ENCODE results near the gene ADNP. TPM values are rescaled to one million over a fixed set of nuclear protein-coding genes. Genes with fewer than 3 reads are reported as not detected.
"Not testable (repeated sequence)": the region's sequence is repeated elsewhere in the genome, so short reads cannot be mapped to it uniquely, and the experiment has no call there.

The ADNP gene
- total RNA-seq, 2 experiments from 2014 or later = 44.8 to 50.8 TPM

DNA sequence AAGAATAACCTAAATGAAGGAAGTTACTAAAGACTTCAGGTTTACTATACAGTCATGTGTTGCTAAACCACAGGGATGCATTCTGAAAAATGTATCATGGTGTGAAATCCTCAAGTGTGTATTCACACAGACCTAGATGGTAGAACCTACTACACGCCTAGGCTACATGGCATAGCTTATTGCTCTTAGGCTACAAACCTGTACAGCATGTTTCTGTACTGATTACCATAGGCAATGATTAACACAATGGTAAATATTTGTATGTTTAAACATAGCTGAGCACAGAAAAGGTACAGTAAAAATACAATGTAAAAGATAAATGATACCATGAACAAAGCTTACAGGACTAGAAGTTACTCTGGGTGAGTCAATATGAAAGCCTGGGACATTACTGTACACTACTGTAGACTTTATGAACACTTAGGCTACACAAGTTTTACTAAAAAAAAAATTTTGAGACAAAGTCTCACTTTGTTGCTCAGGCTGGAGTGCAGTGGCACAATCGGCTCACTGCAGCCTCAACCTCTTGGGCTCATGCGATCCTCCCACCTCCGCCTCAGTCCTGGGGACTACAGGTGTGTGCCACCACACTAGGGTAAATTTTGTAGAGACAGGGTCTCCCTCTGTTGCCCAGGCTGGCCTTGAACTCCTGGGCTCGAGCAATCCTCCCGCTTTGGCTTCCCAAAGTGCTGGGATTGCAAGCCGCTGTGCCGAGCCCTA, 36.0 kb downstream of the ADNP start:
- no peak overlapping the region for H3K27ac Mint-ChIP-seq
- CTCF ChIA-PET = interaction anchor here (1.0 to 1.7 kb wide), 3 partner anchors 30 to 101 kb away, joined by 4 to 6 read pairs (median 5); no protein-coding TSS in a partner anchor
- H3K27me3 Mint-ChIP-seq (ENCODE audit: low read depth) = no peaks in the 10 kb centered on the region
- H3K4me3 Mint-ChIP-seq = no peak overlapping the region
- no peaks in the 10 kb centered on the region for H3K9me3 Mint-ChIP-seq
- intact Hi-C loops (cut with micrococcal nuclease) = loop anchor here (2.0 kb wide), 1 partner anchor 34 kb away; no protein-coding TSS in a partner anchor
- H3K36me3 Mint-ChIP-seq (ENCODE audit: low read depth) = peaks cover 43% of the 10 kb centered on the region
- no peak for DNase-seq
- peaks cover 28% of the 10 kb centered on the region for H3K4me1 Mint-ChIP-seq (ENCODE audit: low read depth)

- intact Hi-C loops (cut with micrococcal nuclease) = loop anchor here (2.0 kb wide), 1 partner anchor 35 kb away; no protein-coding TSS in a partner anchor
- Mint-ChIP-seq H3K4me1 (ENCODE audit: low read depth) (peaks cover 28% of the 10 kb centered on the region), H3K9me3 (no peaks in the 10 kb centered on the region), H3K27me3 (ENCODE audit: low read depth) (no peaks in the 10 kb centered on the region), H3K4me3 (no peak overlapping the region), H3K27ac (no peak overlapping the region), H3K36me3 (ENCODE audit: low read depth) (peaks cover 43% of the 10 kb centered on the region)
- CTCF ChIA-PET = no interaction called here
- DNase-seq = no peak
Measured at GRCh38 chr20:50893620-50894019, 37.6 kb downstream of the ADNP start.

DNA sequence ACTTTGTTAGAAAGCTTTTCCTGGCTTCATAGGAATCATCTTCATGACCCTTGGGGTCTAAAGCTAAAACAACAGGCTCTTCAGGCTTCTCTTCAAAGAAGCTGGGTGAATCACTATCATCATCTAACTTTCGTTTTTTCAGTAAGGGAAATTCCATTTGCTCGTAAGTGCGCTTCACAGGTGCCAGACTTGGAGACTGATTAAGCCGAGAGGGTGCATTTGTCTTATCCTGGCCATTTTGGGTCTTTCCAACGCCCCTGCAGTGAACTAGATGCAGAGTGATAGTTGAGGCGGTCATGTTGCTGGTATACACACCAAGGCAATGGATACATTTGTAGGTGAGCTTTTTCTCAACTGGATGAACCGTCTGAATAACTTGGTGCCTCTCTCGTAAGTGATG, 38.8 kb downstream of the ADNP start:
- Mint-ChIP-seq H3K36me3 (ENCODE audit: low read depth) (peaks cover 39% of the 10 kb centered on the region), H3K4me1 (ENCODE audit: low read depth) (peaks cover 28% of the 10 kb centered on the region), H3K9me3 (no peaks in the 10 kb centered on the region), H3K4me3 (no peak overlapping the region), H3K27ac (peak overlapping the region; percentile 77), H3K27me3 (ENCODE audit: low read depth) (no peaks in the 10 kb centered on the region)
- intact Hi-C loops (cut with micrococcal nuclease) = no loop called here
- CTCF ChIA-PET = interaction anchor here (1.6 kb wide), 1 partner anchor 73 kb away, joined by 3 read pairs; no protein-coding TSS in a partner anchor
- peak; percentile 16 for DNase-seq

DNA sequence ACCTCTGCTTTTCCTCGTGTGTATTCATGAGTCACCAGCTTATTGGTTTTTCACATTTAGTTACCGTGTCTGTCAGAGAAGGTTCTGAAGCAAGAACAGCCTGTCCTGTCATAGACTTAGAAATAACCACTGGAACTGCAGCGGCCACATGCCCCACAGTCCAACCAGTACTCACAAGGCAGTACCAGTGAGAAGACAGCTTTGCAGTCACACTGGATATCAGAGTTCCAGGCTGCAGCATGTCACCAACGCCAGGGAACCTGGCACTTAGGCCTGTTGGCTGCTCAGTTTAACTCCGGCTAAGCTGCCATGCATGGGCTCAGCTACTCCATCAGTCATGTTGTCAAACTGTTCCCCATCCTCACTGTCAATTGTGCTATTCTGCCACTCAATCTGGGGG, 40.1 kb downstream of the ADNP start:
- DNase-seq = no peak
- H3K27ac Mint-ChIP-seq = peak overlapping the region; percentile 77
- peaks cover 38% of the 10 kb centered on the region for H3K36me3 Mint-ChIP-seq (ENCODE audit: low read depth)
- no peaks in the 10 kb centered on the region for H3K27me3 Mint-ChIP-seq (ENCODE audit: low read depth)
- intact Hi-C loops (cut with micrococcal nuclease) = no loop called here
- H3K9me3 Mint-ChIP-seq = no peaks in the 10 kb centered on the region
- H3K4me1 Mint-ChIP-seq (ENCODE audit: low read depth) = peaks cover 28% of the 10 kb centered on the region
- no peak overlapping the region for H3K4me3 Mint-ChIP-seq
- CTCF ChIA-PET = interaction anchor here (0.8 to 1.8 kb wide), 3 partner anchors 36 to 97 kb away, joined by 4 to 5 read pairs (median 4); no protein-coding TSS in a partner anchor

DNA sequence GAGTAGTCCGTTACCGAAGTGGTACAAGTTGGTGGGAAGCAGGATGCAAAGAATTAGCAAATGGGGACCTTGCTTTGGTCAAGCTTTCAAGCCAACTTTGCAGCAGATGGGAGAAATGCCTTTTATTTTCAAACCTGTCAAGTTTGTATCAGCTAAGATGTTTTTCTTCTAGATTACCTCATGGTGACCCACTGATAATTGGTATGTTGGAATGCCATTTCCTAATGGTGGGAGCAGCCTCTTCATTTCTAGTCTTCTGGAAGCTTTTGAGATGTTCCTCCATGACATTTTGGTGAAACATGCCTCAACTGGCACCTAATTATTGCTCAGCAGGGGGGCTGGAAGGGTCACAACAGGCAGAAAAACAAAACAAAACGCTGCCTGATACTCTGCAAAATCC, 43.7 kb downstream of the ADNP start:
- CTCF ChIA-PET = no interaction called here
- no peak overlapping the region for H3K27ac Mint-ChIP-seq
- H3K27me3 Mint-ChIP-seq (ENCODE audit: low read depth) = no peaks in the 10 kb centered on the region

DNA sequence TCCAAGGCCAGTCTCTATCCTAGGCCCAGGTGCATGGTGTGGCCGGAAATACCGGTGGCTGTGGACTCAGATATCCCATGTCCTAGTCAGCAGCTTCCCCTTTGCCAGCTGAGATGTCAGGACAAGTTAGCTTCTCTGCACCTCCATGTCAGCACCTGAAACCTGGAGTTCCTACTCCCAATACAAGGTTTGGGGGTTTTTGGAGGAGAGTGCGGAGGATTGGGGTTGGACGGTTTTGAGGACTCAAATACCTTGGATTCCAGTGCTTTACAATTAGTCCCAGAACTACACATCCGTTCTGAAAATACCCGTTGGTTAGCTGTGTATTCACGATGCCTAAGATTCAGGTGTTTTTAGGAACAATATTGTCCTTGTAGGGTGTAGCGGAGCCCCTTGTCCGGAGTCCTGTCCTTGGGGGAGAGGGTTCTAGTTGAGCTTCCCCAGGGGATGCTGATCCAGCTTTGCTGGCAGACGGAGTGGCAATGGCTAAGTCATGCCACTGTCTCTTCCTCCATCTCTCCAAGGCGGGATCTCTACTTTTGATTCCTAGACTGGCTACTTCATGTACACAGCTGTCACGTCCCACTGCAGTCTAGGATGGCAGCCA, 45.0 kb downstream of the ADNP start:
- H3K4me3 Mint-ChIP-seq = no peak overlapping the region
- peaks cover 13% of the 10 kb centered on the region for H3K36me3 Mint-ChIP-seq (ENCODE audit: low read depth)
- H3K4me1 Mint-ChIP-seq (ENCODE audit: low read depth) = peaks cover under 1% of the 10 kb centered on the region
- no peak for DNase-seq
- no peaks in the 10 kb centered on the region for H3K27me3 Mint-ChIP-seq (ENCODE audit: low read depth)
- H3K9me3 Mint-ChIP-seq = no peaks in the 10 kb centered on the region
- intact Hi-C loops (cut with micrococcal nuclease) = no loop called here
- no peak overlapping the region for H3K27ac Mint-ChIP-seq
- CTCF ChIA-PET = no interaction called here

More for the DNA sequence above, 43.7 kb downstream of the ADNP start:
- Mint-ChIP-seq H3K9me3 (no peaks in the 10 kb centered on the region), H3K4me1 (ENCODE audit: low read depth) (peaks cover 14% of the 10 kb centered on the region), H3K36me3 (ENCODE audit: low read depth) (peaks cover 25% of the 10 kb centered on the region), H3K4me3 (no peak overlapping the region)
- intact Hi-C loops (cut with micrococcal nuclease) = no loop called here
- no peak for DNase-seq

DNA sequence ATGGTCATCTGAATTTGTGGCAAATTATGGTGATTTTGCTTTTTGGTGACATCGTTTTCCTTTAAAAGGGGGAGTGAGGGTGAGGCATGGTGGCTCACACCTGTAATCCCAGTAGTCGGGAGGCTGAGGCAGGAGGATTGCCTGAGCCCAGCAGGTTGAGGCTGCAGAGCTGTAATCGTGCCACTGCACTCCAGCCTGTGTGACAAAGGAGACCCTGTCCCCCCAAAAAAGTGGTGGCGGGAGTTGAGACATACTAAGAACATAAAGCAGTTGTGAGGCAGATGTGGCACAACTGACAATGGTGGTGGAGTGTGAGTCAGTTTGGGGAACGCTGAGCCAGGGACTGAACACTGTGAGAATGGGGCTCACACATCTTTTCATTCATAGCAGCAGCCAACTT, 45.5 kb downstream of the ADNP start:
- no peaks in the 10 kb centered on the region for H3K27me3 Mint-ChIP-seq (ENCODE audit: low read depth)
- H3K4me3 Mint-ChIP-seq = no peak overlapping the region
- CTCF ChIA-PET = no interaction called here
- H3K36me3 Mint-ChIP-seq (ENCODE audit: low read depth) = peaks cover 12% of the 10 kb centered on the region
- H3K9me3 Mint-ChIP-seq = no peaks in the 10 kb centered on the region
- intact Hi-C loops (cut with micrococcal nuclease) = no loop called here
- no peak overlapping the region for H3K27ac Mint-ChIP-seq
- no peaks in the 10 kb centered on the region for H3K4me1 Mint-ChIP-seq (ENCODE audit: low read depth)
- no peak for DNase-seq

- peaks cover 12% of the 10 kb centered on the region for H3K36me3 Mint-ChIP-seq (ENCODE audit: low read depth)
- no peak overlapping the region for H3K27ac Mint-ChIP-seq
- H3K27me3 Mint-ChIP-seq (ENCODE audit: low read depth) = no peaks in the 10 kb centered on the region
Measured at GRCh38 chr20:50885068-50885467, 46.2 kb downstream of the ADNP start.

GRCh38 chr20:50883856-50884255, 47.4 kb downstream of the ADNP start:
- H3K9me3 Mint-ChIP-seq = no peaks in the 10 kb centered on the region
- H3K27me3 Mint-ChIP-seq (ENCODE audit: low read depth) = no peaks in the 10 kb centered on the region
- H3K4me3 Mint-ChIP-seq = no peak overlapping the region
- CTCF ChIA-PET = interaction anchor here (1.3 to 1.5 kb wide), 2 partner anchors 66 to 89 kb away, joined by 3 to 4 read pairs; partner anchors contain the start of gene BCAS4
- H3K4me1 Mint-ChIP-seq (ENCODE audit: low read depth) = no peaks in the 10 kb centered on the region
- DNase-seq = no peak
- H3K36me3 Mint-ChIP-seq (ENCODE audit: low read depth) = peaks cover 10% of the 10 kb centered on the region
- intact Hi-C loops (cut with micrococcal nuclease) = no loop called here
- H3K27ac Mint-ChIP-seq = no peak overlapping the region

More at GRCh38 chr20:50885068-50885467, 46.2 kb downstream of the ADNP start:
- no peaks in the 10 kb centered on the region for H3K9me3 Mint-ChIP-seq
- no peak for DNase-seq
- intact Hi-C loops (cut with micrococcal nuclease) = no loop called here
- CTCF ChIA-PET = interaction anchor here (1.3 to 1.5 kb wide), 2 partner anchors 67 to 90 kb away, joined by 3 to 4 read pairs; partner anchors contain the start of gene BCAS4
- H3K4me1 Mint-ChIP-seq (ENCODE audit: low read depth) = no peaks in the 10 kb centered on the region
- H3K4me3 Mint-ChIP-seq = no peak overlapping the region

DNA sequence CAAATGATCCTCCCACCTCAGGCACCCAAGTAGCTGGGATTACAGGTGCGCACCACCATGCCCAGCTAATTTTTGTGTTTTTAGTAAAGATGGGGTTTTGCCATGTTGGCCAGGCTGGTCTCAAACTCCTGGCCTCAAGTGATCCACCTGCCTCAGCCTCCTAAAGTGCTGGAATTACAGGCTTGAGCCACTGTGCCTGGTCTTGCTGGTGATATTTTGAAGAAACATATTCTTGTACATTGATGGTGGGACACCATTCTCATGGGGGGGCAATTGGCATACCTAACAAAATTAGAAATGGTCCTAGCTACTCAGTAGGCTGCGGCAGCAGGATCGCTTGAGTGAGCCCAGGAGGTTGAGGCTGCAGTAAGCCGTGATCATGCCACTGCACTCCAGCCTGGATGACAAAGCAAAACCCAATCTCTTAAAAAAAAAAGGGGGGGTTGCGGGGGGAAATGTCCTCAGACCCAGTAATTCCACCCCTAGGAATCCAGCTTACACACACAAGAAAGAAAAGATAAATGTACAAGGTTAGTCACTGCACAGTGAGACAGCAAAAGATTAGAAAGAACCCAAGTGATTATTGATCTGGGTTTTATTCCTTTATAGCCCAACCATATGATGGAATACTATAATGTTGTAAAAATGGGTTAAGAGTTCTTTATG, 49.3 kb downstream of the ADNP start:
- H3K9me3 Mint-ChIP-seq; DNase-seq; CTCF ChIA-PET; H3K36me3 Mint-ChIP-seq (ENCODE audit: low read depth); H3K4me1 Mint-ChIP-seq (ENCODE audit: low read depth); intact Hi-C loops (cut with micrococcal nuclease); H3K27me3 Mint-ChIP-seq (ENCODE audit: low read depth); H3K4me3 Mint-ChIP-seq; H3K27ac Mint-ChIP-seq: not testable (repeated sequence)

DNA sequence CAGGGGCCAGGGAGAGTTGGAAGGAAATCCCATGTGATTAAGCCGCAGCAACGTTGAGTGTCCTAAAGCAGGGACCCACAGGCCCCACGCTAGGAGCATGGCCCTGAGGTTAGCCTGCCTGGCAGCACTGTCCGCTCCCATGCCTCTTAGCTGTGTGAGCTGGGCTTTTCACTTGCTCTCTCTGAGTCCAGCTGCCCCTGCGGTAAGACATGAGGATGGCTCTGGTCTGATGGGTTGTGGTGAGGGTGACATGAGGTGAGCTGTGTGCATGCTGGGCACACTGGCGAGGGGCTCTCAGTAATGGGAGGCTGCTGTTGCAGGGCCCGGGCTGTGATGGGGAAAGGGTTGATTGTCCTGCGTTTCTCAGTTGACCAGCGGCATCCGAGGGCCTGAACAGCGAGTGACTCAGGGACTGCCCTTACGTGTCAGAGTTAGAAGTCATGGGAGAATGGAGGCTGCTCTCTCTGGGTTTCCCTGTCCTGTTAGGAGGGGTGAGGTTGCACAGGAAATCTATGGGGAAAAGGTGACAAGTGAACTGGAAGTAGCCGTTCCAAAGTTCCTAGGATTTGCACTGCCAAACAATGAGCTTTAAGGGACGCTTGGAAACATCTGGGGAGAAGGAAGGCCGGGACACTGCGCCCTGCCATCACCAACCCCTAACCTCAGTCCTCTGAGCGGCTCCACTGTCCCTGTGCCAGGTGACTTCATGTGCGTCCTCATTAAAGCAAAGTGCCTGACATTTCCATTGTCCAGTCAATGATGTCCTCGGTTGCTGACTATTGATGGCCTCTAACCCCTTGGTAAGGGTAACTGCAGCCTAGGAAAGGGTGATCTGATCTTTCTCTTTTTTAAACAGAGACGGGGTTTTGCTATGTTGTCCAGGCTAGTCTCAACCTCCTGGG, 51.3 kb downstream of the ADNP start:
- Mint-ChIP-seq H3K4me1 (ENCODE audit: low read depth) (no peaks in the 10 kb centered on the region), H3K4me3 (no peak overlapping the region), H3K9me3 (no peaks in the 10 kb centered on the region), H3K36me3 (ENCODE audit: low read depth) (peaks cover 10% of the 10 kb centered on the region), H3K27me3 (ENCODE audit: low read depth) (no peaks in the 10 kb centered on the region), H3K27ac (no peak overlapping the region)
- intact Hi-C loops (cut with micrococcal nuclease) = no loop called here
- no peak for DNase-seq
- CTCF ChIA-PET = interaction anchor here (0.8 to 0.9 kb wide), 2 partner anchors 85 to 89 kb away, joined by 3 read pairs; no protein-coding TSS in a partner anchor
